NK-92 (cell line): ENCODE measurements around the gene PRRX1.

Experiments
- DNase-seq: peaks from one replicate; lab custom pipeline; 2025; ENCODE audit not compliant: unreplicated experiment; lab: John Stamatoyannopoulos, UW

Gene PRRX1

GRCh38 chr1:170664093-170664827 is at the start of gene PRRX1:
PRRX1 (plus strand) TSS chr1:170664131; CDS start chr1:170664219, 88 bp downstream.
- DNase-seq: no peak

GRCh38 chr1:170617591-170618330 is 46.2 kb upstream of the PRRX1 start:
- no peak for DNase-seq

- no peak for DNase-seq
These were observed 45.5 kb upstream of the PRRX1 start for GRCh38 chr1:170618421-170618820.

- DNase-seq: no peak
These were observed 44.5 kb upstream of the PRRX1 start for GRCh38 chr1:170619241-170620028.

- DNase-seq: no peak
These were observed 43.8 kb upstream of the PRRX1 start for GRCh38 chr1:170620164-170620563.

- no peak for DNase-seq
These were observed 40.8 kb upstream of the PRRX1 start for GRCh38 chr1:170623171-170623570.

GRCh38 chr1:170624146-170624545 is 39.8 kb upstream of the PRRX1 start:
- no peak for DNase-seq

GRCh38 chr1:170630977-170631376 is 33.0 kb upstream of the PRRX1 start:
- no peak for DNase-seq

- no peak for DNase-seq
These were observed 29.6 kb upstream of the PRRX1 start for GRCh38 chr1:170634293-170634692.

GRCh38 chr1:170634824-170635410 is 29.0 kb upstream of the PRRX1 start:
- DNase-seq: no peak

- DNase-seq: no peak
These were observed 23.4 kb upstream of the PRRX1 start for GRCh38 chr1:170640581-170640980.

GRCh38 chr1:170657275-170657853 is 6.6 kb upstream of the PRRX1 start:
- DNase-seq: no peak

GRCh38 chr1:170659399-170660035 is 4.4 kb upstream of the PRRX1 start:
- no peak for DNase-seq

- no peak for DNase-seq
These were observed 3.6 kb upstream of the PRRX1 start for GRCh38 chr1:170660281-170660713.

- DNase-seq: no peak
These were observed 2.9 kb upstream of the PRRX1 start for GRCh38 chr1:170660871-170661645.

- no peak for DNase-seq
These were observed 2.1 kb upstream of the PRRX1 start for GRCh38 chr1:170661646-170662411.

- DNase-seq: no peak
These were observed 1.1 kb upstream of the PRRX1 start for GRCh38 chr1:170662561-170663403.
